Hepatocyte (in vitro differentiated cells): ENCODE measurements around the gene NANS.

Source experiments
- CTCF ChIP-seq: fragments of 200-600 bp; sonication (generic); IDR thresholded peaks from 2 replicates; pipeline ENCODE4 v1.5.1; 2016; ENCODE audit warnings: antibody characterized with exemption, mild to moderate bottlenecking; ENCODE audit not compliant: poor library complexity
- EZH2 ChIP-seq: fragments of 200-600 bp; sonication (generic); IDR thresholded peaks from 2 replicates; pipeline ENCODE4 v1.6.1; 2016; ENCODE audit warnings: antibody characterized with exemption, mild to moderate bottlenecking, borderline replicate concordance
- EZH2phosphoT487 ChIP-seq: fragments of 200-600 bp; sonication (generic); IDR thresholded peaks from one replicate; pipeline ENCODE4 v1.6.1; 2018; ENCODE audit warnings: antibody characterized with exemption, mild to moderate bottlenecking, low read depth, moderate library complexity; ENCODE audit not compliant: unreplicated experiment, severe bottlenecking

GRCh38 chr9:98009936-98010335, 46.6 kb upstream of the NANS start:
- TF ChIP-seq CTCF (no peak), EZH2 (no peak), EZH2phosphoT487 (no peak)
